OCI-M1 (cell line): ENCODE measurements around the gene TJAP1.
A peak's percentile ranks its signal among the peaks of the same experiment; 100 is the strongest.
"Not testable (repeated sequence)": the region's sequence is repeated elsewhere in the genome, so short reads cannot be mapped to it uniquely, and the experiment has no call there.

Experiments used
- DNase-seq: peaks from one replicate; lab custom pipeline; 2025; lab: John Stamatoyannopoulos, UW

TJAP1 gene

DNA sequence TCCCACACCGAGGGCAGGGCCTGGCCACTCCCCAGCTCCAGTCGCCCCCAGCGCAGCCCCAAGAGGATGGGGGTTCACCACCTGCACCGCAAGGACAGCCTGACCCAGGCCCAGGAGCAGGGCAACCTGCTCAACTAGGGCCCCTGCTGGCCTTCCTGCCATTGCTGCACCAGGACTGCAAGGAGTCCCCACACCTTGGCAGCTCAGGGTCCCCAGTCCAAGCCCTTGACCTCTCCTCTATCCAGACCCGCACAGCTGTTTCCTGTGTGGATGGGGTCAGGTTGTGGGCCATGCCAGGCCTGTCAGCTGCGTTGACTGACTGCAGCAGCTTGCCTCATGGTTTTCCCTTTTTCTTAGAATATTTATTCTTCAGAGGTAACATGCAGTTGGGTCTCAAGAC lies 28.3 kb downstream of the TJAP1 start:
- DNase-seq: no peak

DNA sequence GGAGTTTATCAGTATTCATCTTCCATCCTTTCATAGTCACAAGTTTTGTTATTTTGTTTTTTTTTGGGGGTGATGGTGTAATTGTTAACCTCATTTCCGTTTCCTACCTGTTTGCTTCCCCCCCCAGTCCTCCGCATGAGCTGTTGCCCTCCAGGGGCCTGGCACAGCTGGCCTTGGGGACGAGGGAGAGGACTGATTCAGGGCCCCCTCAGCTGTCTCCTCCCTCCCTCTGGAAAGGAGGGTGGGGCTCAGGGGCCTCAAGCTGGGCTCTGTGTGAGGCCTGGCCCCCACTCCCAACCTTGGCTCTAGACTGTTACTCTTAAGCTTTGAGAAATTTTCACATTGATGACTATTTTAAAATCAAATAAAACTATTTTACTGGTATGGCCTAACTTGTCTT lies 28.8 kb downstream of the TJAP1 start:
- DNase-seq: no peak

DNA sequence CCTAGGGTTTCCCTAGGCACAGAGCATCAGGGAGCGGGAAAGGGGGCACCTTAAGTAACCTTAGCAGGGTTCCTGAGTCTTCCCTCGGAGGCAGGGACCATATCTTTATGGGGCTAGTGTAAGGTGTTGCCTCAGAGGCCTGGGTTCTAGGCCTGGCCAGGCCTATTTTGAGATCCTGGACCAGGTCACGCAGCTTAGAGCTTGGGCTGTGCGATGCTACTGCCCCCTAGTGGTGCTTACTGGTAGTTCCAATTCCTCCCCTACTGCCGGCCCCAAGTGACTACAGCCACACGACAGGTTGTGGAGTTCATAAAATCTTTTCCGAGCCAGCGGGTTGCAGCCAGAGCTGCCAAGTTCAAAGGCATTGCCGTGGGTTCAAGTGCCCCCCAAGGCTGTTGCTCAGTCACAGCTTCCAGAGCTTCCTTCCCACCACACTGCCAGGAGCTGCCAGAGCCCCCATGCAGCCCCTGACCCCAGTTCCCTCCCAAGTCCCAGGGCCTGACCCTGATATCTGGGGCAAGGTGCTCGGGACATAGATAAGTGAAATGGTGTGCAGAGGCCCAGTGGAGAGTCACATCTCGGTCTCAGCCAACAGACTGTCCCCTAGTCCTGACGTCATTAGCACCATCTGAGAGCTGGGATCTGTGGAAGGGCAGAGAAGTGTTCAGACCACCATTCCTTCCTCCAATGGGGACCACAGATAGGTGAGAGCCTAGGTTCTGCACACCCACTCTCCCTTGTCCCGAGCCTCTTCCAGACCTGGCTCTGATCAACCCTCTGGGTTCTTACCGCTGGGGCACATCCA lies 29.5 kb downstream of the TJAP1 start:
- DNase-seq: peak; percentile 96

DNA sequence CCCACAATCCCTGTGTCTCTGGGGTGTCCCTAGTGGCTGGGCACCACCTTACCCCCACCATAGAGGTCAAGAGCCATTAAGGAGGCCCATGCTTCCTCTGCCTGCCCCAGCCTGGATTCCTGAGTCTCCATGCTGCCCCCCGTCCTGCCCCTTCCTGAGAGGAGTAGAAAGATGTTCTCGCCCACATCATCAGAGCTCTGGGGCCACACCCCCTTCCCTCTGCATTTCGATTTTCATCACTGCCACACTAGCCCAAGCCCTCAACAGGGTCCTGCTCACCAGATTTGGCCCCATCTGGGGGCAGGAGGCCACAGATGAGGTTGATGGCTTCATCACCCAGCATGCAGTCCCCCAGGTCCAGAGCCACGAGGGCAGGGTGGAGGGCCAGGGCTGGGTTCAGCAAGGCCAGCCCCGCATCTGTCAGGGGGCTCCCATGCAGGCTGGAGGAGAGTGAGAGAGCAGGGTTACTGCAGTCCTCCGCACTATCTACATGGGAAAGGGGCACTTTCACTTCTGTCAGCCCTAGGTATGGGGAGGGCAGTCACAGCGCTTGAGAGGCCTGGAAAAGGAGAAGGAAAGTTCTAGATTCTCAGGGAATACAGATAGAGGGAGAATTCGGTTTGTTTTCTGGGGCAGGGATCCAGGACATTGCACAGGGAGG lies 31.2 kb downstream of the TJAP1 start:
- DNase-seq: peak; percentile 16

- DNase-seq: no peak
Observed at GRCh38 chr6:43509142-43509983, 32.0 kb downstream of the TJAP1 start.

DNA sequence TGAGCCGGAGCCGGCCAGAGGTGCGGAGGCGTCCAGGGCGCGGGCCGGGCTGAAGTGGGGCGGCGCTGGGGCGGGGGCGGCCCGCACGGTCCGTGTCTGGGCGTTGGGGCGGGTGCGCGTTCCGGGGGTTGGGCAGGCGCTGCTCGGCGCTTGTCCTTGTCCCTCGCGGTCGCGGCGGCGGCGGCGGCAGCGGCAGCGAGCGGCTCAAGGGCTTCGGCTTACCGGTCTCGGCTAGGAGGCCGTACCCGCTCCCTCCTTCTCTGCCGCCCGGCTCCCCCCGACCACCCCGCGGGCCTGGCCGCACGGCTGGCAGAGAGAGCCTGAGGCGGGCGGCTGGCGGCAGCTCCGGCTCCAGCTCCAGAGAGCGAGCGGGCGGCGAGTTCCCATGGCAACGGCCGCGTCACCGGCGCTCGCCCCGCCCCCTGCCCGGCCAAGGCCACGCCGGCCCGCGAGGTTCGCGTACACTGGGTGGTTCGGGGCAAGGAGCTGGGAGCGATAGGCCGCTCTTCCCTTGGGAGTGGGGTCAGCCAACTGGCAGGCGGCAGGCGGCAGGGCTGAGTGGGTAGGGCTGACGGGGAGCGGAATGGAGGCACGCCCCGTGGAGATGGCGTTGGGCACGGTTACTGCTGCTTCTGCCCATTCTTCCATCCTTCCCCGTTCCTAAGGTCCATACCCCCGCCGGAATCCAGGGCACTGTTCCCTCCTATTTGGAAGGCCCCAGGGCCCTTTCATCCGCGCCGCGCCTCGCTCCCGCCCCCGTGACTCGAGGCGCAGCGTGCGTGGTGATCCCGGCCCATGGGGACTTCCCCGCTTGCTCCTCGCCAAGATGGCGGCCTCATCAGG lies 32.8 kb downstream of the TJAP1 start, which contains the start of gene LRRC73:
Gene LRRC73, minus strand, starts transcription at position 363 of the 843 bp plus-strand sequence. CDS start 561 bp downstream, outside the sequence.
- peak; percentile 88 for DNase-seq

- DNase-seq: no peak
Observed at GRCh38 chr6:43510827-43511163, 33.4 kb downstream of the TJAP1 start.

GRCh38 chr6:43511824-43512415 lies 34.5 kb downstream of the TJAP1 start:
- no peak for DNase-seq

DNA sequence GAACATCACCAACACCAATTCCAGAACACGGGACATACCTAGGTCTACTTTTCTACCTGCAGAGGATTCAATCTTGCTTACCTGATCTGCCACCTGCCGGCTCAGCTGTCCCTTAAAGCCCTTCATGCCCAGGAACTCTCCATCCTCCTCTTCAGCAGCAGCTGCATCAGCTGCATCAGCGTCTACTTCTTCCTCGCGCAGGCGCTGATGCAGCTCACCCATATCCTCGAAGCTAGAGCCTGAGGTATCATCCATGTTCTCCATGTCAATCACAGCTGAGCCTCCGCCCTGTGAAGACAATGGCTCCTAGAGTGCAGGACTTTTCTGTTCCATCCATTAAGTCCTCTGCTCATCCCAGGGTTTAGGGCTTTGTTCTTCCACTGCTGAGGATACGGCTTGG lies 38.4 kb downstream of the TJAP1 start:
- no peak for DNase-seq

DNA sequence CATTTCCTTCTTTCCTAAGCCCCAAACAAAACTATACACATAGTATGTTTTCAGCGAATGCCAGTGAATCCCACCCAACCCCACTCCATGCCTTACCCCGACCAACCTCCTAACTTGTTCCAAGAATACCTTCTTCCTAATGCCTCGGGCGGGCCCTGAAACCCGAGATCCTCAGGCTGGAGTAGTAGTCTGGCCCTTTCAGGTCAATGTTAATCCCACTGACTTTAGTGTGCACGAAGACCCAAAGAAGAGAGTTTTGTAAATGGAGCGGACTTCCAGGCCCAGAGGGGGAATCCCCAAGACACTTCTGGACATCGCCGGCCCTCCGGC lies 39.0 kb downstream of the TJAP1 start:
- DNase-seq: no peak

DNA sequence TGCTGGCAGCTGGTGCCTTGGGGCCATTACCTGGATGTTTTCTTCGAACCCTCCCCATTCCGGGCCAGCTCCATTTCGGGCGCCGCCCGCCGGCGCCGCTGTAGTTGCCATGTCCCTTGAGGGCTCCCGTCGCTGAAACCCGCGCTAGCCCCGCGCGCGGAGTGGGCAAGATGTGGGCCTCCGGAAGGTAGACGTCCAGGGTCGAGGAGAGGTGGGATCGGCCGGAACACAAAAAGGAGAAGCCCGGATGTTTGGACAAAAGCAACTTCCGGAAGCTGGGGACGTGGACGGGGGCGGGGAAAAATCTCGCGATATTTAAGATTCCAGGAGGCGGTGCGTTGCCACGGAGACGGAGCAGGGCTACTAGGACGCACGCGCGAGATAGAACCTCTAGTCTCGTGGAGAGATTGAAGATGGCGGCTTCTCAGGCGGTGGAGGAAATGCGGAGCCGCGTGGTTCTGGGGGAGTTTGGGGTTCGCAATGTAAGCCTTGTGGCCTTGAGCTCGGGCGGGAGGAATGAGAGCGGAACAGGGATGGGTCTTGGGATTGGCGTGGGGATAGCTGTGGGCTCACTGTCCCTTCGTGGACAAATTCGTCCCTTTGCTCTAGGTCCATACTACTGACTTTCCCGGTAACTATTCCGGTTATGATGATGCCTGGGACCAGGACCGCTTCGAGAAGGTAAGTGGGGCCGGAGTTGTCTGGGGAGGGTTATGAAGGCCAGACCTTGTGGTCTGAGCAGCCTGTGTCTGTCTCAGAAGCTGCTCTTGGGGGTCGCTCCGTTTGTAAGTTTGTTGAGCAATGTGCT lies 39.5 kb downstream of the TJAP1 start, which contains the start of the genes POLR1C and YIPF3:
Gene POLR1C, plus strand, starts transcription at position 393 of the 808 bp plus-strand sequence. Its CDS starts 21 bp downstream, at position 414.
Gene YIPF3, minus strand, starts transcription at position 230 of the 808 bp plus-strand sequence. Its CDS starts 119 bp downstream, at position 111.
- peak; percentile 100 for DNase-seq

DNA sequence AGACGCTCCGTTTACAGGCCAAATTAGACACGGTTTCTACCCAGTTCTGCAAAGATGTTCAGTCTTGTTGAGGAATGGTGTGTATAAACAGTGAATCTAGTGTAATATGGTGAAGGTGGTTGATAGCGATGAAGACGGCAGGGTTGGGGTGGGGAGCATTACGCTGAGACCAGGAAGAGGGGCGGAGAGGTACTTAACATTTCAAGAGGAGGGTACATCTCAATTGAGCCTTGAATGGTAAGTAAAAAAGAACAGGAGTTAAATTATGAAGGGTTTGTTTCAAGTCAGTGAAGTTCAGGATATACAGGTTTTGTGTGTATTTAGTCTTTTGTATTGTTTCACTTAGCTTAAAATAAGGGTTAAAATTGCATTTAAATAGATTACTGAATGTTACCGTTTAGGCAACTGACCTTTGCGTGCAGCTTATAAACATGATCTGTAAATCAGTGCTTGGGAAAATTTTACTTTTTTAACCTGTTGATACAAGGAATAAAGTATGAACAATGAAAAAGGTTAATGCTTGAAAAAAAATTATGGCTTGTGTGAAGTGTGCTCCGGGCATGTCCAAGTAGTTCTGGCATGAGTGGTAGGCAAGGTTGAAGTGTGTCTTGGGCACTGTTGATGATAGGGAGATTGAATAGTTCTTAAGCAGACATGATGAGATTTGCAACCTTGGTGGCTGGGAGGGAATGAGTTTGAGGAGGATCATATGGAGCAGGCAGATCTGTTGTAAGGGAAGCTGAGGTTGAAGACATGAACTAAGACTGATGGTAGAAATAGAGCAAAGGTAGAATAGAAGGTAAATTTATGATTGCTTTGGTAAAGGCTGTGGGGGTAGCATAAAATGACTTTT lies 40.4 kb downstream of the TJAP1 start:
- peak; percentile 53 for DNase-seq

DNA sequence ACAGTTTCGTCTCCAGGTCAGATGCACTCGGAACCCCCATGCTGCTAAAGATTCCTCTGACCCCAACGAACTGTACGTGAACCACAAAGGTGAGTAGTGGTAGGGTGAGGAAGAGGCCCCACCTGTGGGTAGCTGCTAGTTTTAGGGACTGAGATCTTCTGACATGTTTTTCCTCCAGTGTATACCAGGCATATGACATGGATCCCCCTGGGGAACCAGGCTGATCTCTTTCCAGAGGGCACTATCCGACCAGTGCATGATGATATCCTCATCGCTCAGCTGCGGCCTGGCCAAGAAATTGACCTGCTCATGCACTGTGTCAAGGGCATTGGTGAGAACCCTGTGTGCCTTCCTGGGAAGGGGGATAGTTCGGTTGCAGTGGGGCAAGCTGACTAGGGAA lies 42.7 kb downstream of the TJAP1 start:
- DNase-seq: no peak

- no peak for DNase-seq
Observed at GRCh38 chr6:43521836-43522235, 44.5 kb downstream of the TJAP1 start.

GRCh38 chr6:43522547-43523261 lies 45.3 kb downstream of the TJAP1 start:
- DNase-seq: no peak

- no peak for DNase-seq
Observed at GRCh38 chr6:43523284-43523683, 45.9 kb downstream of the TJAP1 start.

DNA sequence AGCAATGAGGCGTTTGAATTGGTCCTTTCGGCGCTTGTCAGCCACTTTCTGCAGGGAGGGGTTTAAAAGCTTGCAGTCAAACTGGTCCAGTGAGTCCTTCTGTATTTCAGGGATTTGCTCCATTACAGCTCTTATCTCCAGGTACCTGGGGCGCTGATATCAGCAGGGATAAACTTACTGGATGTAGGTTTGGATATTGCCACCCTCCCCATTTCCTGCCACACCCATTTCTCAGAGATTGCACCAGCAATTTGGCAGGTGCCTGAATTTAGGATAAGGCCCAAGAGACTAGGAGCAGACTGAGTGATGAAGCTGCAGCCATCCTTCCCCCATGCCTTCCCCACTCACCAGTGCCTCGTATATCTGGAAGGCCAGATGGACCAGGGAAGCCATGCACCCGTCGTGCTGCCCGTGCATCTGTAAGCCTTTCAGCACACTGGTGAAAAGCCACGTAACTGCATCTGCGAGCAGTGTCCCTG lies 47.2 kb downstream of the TJAP1 start:
- no peak for DNase-seq

DNA sequence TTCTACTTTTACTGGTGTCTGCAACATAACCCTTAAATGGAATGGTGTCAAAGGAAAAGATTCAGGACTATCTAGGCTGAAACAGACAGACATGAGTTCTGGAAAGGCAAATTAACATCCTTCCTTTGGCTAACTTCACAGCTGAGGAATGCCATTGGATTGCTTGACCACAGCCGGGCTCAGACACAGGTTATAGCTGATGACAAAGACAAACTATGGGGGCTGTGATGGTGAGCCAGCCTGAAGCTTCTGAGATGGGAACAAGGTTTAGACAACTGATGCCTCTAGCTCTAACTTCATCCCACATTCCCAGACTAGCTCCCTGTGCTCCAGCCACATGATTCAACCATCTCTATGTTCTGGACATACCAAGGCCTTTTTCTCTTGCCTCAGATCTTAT lies 54.8 kb downstream of the TJAP1 start:
- DNase-seq: no peak

DNA sequence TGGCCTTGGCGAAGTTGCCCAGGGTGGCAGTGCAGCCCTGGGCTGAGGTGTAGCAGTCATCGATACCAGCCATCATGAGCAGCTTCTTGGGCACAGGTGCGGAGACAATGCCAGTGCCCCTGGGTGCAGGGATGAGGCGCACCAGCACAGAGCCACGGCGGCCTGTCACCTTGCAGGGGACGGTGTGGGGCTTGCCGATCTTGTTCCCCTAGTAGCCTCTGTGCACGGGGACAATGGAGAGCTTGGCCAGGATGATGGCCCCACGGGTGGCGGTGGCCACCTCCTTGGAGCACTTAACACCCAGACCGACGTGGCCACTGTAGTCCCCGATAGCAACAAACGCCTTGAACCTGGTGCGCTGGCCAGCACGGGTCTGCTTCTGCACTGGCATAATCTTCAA lies 61.6 kb downstream of the TJAP1 start:
- DNase-seq: not testable (repeated sequence)
